ENCODE results near the gene ERVH48-1.

DNA sequence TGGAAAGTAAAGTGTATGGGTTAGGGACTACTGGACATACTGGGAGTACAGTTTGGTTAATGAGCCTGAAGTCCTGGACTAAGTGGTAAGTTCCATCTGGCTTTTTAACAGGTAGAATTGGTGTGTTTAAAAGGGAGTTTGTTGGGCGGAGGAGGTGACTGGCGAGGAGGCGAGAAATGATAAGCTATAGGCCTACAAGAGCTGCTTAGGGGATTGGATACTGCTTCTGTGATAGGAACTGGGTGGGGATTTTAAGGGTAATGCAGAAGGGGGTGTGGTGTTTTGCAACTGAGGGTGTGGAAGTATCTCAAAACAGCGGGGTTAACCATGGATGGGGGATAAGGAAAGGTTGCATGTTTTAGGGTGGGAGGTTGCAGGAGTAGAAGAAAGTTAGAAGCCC, 3.5 kb downstream of the ERVH48-1 start:
- TF ChIP-seq CTCF (conservative IDR thresholded peaks at IDR 0.05) (no peak), ZFX (IDR thresholded peaks at IDR 0.05) (no peak)

All from C4-2B (cell line).